Stomach (tissue), 9 donors: ENCODE results near the gene SLC35E3. TPM values are rescaled to one million over a fixed set of nuclear protein-coding genes. Genes with fewer than 3 reads are reported as not detected.

Source experiments
- DNase-seq, 2 donors: peaks; one replicate each; pipeline versions ENCODE4 v3.0.0 to v3.0.0-alpha.2; 2013 to 2019
- H3K27ac ChIP-seq, 5 donors: fragments of 200-600 bp in 4 of 5; sonication (generic) in 4 of 5; one replicate each; pipeline ENCODE4 v1.5.1; 2013 to 2019; ENCODE audit warnings: mild to moderate bottlenecking in 1 of 5, moderate library complexity in 1 of 5
- H3K27me3 ChIP-seq, 3 donors: fragments of 200-600 bp; sonication (generic); one replicate each; pipeline ENCODE4 v1.5.1; 2017 to 2019; ENCODE audit warnings: mixed run types in 1 of 3
- H3K36me3 ChIP-seq, 4 donors: fragments of 200-600 bp; sonication (generic); 1 replicate in 3 of 4; 2 replicates in 1 of 4; pipeline ENCODE4 v1.5.1; 2016 to 2019
- H3K4me1 ChIP-seq, 4 donors: fragments of 200-600 bp; sonication (generic); one replicate each; pipeline ENCODE4 v1.5.1; 2016 to 2019
- H3K4me3 ChIP-seq, 4 donors: fragments of 200-600 bp; sonication (generic) in 3 of 4; one replicate each; pipeline ENCODE4 v1.5.1; 2016 to 2019; ENCODE audit warnings: mild to moderate bottlenecking in 1 of 4
- H3K9me3 ChIP-seq, 4 donors: fragments of 200-600 bp; sonication (generic); one replicate each; pipeline ENCODE4 v1.5.1; 2016 to 2019
- EP300 ChIP-seq: sonication (generic); formaldehyde crosslinking; IDR thresholded peaks from one replicate; pipeline ENCODE4 v1.6.1; 2017; ENCODE audit warnings: antibody characterized with exemption
- POLR2A ChIP-seq, 4 donors: fragments of 450-650 bp; IDR thresholded peaks; one replicate each; pipeline ENCODE4 v1.6.1; 2016; ENCODE audit warnings: antibody characterized with exemption in 4 of 4, control low read depth in 2 of 4, mild to moderate bottlenecking in 1 of 4, moderate library complexity in 1 of 4
- POLR2AphosphoS5 ChIP-seq, 3 donors: sonication (generic); formaldehyde crosslinking; IDR thresholded peaks; one replicate each; pipeline ENCODE4 v1.6.1; 2016; ENCODE audit warnings: antibody characterized with exemption in 3 of 3
- WGBS, 5 donors: extraction: QIAGEN DNeasy Blood & Tissue Kit in 3 of 5; methylation state at CpG; one replicate each; pipeline versions ENCODE4 v1.1.5 to v1.1.7; 2013 to 2018; 5-methylcytosine and 5-hydroxymethylcytosine counted together
- intact Hi-C: fragments of 100-400 bp; cut with DNase I; formaldehyde crosslinking; loops from one replicate; pipeline ENCODE4 v1.15.1; 2023; ENCODE audit warnings: low total_unique reads
- polyA plus RNA-seq, 3 donors: library from polyadenylated mRNA; stranded (reverse); fragments of 200-250 nt; gene quantifications; one replicate each; pipeline ENCODE4 v1.2.3, GENCODE V29; 2013
- total RNA-seq, 5 donors: library from RNA; depleted of rRNA; stranded (reverse); fragments of >200 nt; gene quantifications; one replicate each; pipeline versions ENCODE4 v1.1.0 to v1.2.3, GENCODE V29; 2014 to 2016
- TF ChIP-seq, protein P1 (sequence below), 7 experiments: fragments of 450-650 bp in 4 of 7; fragments of 200-600 bp in 3 of 7; sonication (generic) in 3 of 7; IDR thresholded peaks; one replicate each; pipeline ENCODE4 v1.5.1; 2016 to 2019; ENCODE audit warnings: antibody characterized with exemption in 7 of 7, control low read depth in 2 of 7, mild to moderate bottlenecking in 1 of 7
- donor health status: healthy with polysubstance abuse.
- donor health status: Bipolar disorder and iron deficiency.
- donor health status: healthy.

The SLC35E3 gene
- total and polyA plus RNA-seq, 8 donors, result under 0.01 to 5.9 (median 1.9) TPM

DNA sequence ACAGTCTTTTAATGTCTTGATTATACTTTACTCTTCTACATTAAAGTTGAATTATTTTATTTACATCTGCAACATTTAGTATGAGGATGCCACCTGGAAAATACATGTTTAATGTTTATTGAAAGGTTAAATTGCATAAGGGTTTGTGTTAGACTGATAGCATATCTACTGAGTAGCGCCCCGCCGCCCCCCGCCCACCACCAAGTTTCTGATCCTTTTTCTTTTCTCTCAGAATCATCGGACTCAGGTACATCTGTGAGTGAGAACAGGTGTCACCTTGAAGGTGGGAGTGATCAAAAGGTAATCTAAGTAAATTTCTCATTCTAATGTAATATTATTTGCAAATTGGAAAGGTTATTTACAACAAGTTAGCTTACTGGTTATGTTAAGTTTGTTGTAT lies 78.2 kb downstream of the SLC35E3 start:
- 90 to 95% (median 93%) methylated on average over 5 of the region's 5 CpGs for WGBS, 5 donors
- TF ChIP-seq, protein P1, sequence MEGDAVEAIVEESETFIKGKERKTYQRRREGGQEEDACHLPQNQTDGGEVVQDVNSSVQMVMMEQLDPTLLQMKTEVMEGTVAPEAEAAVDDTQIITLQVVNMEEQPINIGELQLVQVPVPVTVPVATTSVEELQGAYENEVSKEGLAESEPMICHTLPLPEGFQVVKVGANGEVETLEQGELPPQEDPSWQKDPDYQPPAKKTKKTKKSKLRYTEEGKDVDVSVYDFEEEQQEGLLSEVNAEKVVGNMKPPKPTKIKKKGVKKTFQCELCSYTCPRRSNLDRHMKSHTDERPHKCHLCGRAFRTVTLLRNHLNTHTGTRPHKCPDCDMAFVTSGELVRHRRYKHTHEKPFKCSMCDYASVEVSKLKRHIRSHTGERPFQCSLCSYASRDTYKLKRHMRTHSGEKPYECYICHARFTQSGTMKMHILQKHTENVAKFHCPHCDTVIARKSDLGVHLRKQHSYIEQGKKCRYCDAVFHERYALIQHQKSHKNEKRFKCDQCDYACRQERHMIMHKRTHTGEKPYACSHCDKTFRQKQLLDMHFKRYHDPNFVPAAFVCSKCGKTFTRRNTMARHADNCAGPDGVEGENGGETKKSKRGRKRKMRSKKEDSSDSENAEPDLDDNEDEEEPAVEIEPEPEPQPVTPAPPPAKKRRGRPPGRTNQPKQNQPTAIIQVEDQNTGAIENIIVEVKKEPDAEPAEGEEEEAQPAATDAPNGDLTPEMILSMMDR (IDR thresholded peaks at IDR 0.05), result no peak
- TF ChIP-seq EP300 (no peak), POLR2AphosphoS5 (IDR thresholded peaks at IDR 0.05) (no peak), POLR2A (IDR thresholded peaks at IDR 0.05) (no peak)
- peaks cover 64 to 99% (median 95%) of the 10 kb centered on the region in 4 donors for H3K36me3 ChIP-seq

DNA sequence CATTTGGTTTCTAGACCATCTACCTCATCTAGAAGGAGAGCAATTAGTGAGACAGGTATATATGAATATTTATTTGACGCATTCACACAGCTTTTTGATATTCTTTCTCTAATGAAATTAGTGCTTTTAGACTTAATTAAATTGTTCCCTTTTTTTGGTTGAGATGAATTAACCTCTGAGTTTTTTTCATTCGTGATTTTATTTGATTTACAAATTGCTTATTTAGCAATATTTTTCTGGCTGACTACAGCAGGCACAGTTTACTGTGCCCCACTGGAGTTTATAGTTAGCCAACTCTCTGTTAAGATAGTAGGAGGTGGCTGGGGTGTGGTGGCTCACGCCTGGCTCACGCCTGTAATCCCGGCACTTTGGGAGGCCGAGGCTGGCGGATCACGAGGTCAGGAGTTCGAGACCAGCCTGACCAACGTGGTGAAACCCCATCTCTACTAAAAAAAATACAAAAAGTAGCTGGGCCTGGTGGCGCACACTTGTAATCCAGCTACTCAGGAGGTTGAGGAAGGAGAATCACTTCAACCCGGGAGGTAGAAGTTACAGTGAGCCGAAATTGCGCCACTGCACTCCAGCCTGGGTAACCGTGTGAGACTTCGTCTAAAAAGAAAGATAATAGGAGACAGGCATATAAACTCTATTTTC lies 78.7 kb downstream of the SLC35E3 start:
- 92 to 96% (median 95%) methylated on average over 16 of the region's 16 CpGs for WGBS, 5 donors
- Histone ChIP-seq H3K9me3 (no peaks in the 10 kb centered on the region), H3K27ac (no peak overlapping the region)

More for the DNA sequence above, 78.2 kb downstream of the SLC35E3 start:
- Histone ChIP-seq H3K9me3 (no peaks in the 10 kb centered on the region), H3K27me3 (no peaks in the 10 kb centered on the region), H3K4me3 (no peak overlapping the region), H3K4me1 (peaks cover 0 to 6% (median 0%) of the 10 kb centered on the region in 4 donors), H3K27ac (no peak overlapping the region)
- no peak for DNase-seq
- intact Hi-C loops, result no loop called here

DNA sequence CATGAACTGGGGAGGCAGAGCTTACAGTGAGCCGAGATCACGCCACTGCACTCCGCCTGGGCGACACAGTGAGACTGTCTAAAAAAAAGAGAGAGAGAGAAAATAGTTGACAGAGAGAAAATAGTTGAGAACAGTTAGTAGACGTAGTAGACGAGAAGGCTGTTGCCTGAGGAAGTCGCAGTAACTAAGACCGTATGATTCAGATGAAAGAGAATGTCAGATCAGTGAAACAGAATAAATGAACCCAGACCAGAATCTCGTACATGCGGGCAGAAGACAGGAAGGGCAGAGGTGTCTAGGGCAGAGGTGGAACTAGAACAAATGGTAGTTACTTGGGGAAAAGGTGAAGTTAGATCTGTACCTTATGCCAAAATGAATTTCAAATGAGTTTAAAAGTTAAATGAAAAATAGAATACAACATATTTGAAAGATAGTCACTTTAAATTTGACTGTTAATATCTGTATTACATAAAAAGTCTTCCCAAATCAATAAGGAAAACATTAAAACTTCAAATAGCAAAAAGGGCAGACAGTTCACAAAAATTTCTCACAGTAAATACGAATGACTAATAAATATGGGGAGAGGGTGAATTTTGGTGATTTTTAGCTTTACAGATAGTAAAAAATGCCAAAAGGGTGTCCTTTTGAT lies 79.7 kb downstream of the SLC35E3 start:
- Histone ChIP-seq H3K4me3 (no peak overlapping the region), H3K27ac (no peak overlapping the region), H3K27me3 (no peaks in the 10 kb centered on the region), H3K9me3 (no peaks in the 10 kb centered on the region), H3K4me1 (peaks cover 0 to 15% (median 2%) of the 10 kb centered on the region in 4 donors), H3K36me3 (peaks cover 57 to 99% (median 96%) of the 10 kb centered on the region in 4 donors)
- no peak for DNase-seq
- WGBS, 5 donors, result 89 to 97% (median 92%) methylated on average over 11 of the region's 11 CpGs
- no peak for TF ChIP-seq POLR2A (IDR thresholded peaks at IDR 0.05)
- no peak for TF ChIP-seq EP300
- intact Hi-C loops, result no loop called here

More for the DNA sequence above, 78.7 kb downstream of the SLC35E3 start:
- TF ChIP-seq, protein P1 (IDR thresholded peaks at IDR 0.05), result no peak
- TF ChIP-seq EP300 (no peak), POLR2A (IDR thresholded peaks at IDR 0.05) (no peak), POLR2AphosphoS5 (IDR thresholded peaks at IDR 0.05) (no peak)
- no peak overlapping the region for H3K4me3 ChIP-seq
- H3K27me3 ChIP-seq, result no peaks in the 10 kb centered on the region
- intact Hi-C loops, result no loop called here
- DNase-seq, result no peak
- peaks cover 0 to 10% (median under 1%) of the 10 kb centered on the region in 4 donors for H3K4me1 ChIP-seq
- H3K36me3 ChIP-seq, result peaks cover 59 to 99% (median 95%) of the 10 kb centered on the region in 4 donors

DNA sequence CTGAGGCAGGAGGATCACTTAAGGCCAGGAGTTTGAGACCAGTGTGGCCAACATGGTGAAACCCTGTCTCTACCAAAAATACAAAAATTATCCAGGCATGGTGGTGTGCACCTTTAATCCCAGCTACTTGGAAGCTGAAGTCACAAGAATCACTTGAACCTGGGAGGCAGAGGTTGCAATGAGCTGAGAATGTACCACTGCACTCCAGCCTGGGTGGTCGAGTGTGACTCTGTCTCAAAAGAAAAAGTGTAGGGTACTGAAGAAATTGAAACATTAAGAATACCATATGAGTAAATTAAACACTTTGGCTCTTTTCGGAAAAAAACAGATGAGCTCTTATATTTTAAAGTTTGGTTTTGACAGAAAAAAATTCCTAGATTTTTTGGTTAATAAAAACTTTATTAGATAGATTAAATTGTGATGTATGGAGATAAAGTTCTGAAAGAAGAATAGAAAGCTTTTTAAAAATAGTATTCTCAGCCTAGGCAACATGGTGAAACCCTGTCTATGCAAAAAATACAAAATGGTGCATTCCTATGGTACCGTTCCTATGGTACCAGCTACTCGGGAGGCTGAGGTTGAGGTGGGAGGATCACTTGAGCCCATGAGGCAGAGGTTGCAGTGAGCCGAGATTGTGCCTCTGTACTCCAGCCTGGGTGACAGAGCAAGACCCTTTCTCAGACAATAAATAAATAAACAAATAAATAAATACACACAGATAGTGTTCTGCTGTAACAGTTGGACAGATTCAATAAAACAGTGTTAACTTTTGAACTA lies 82.1 kb downstream of the SLC35E3 start:
- no peak overlapping the region for H3K4me3 ChIP-seq
- no peak for DNase-seq
- H3K9me3 ChIP-seq, result no peaks in the 10 kb centered on the region
- intact Hi-C loops, result no loop called here
- peaks cover 64 to 97% (median 95%) of the 10 kb centered on the region in 4 donors for H3K36me3 ChIP-seq
- H3K27me3 ChIP-seq, result no peaks in the 10 kb centered on the region
- H3K27ac ChIP-seq, result peak overlapping the region in 2 of 5 donors; percentile 22 to 52
- TF ChIP-seq POLR2AphosphoS5 (IDR thresholded peaks at IDR 0.05) (no peak), EP300 (no peak), POLR2A (IDR thresholded peaks at IDR 0.05) (no peak)
- TF ChIP-seq, protein P1 (IDR thresholded peaks at IDR 0.05), result no peak
- H3K4me1 ChIP-seq, result peaks cover 0 to 9% (median 2%) of the 10 kb centered on the region in 4 donors
- 78 to 88% (median 85%) methylated on average over 5 of the region's 5 CpGs for WGBS, 5 donors
